MM.1S (cell line): ENCODE results near the gene EPB41.

Source experiments
- DNase-seq: peaks from one replicate; pipeline ENCODE4 v3.0.0-alpha.2; 2015
- H2AFZ ChIP-seq: fragments of 300-600 bp; sonication (generic); 2 replicates; pipeline ENCODE4 v1.6.0; 2016; ENCODE audit warnings: antibody characterized with exemption, low read length
- H3F3A ChIP-seq: fragments of 300-600 bp; sonication (generic); 2 replicates; pipeline ENCODE4 v1.6.1; 2016; ENCODE audit warnings: mild to moderate bottlenecking, antibody characterized with exemption, low read length, moderate library complexity, mixed read lengths; ENCODE audit not compliant: insufficient read depth
- H3K27ac ChIP-seq: fragments of 300-600 bp; sonication (generic); 2 replicates; pipeline ENCODE4 v1.5.1; 2016; ENCODE audit warnings: mild to moderate bottlenecking, low read length
- H3K27me3 ChIP-seq: fragments of 300-600 bp; sonication (generic); replicated peaks from 2 replicates; pipeline ENCODE4 v1.6.0; 2016; ENCODE audit warnings: low read length; ENCODE audit not compliant: insufficient read depth
- H3K36me3 ChIP-seq: fragments of 300-600 bp; sonication (generic); replicated peaks from 2 replicates; pipeline ENCODE4 v1.6.1; 2016; ENCODE audit warnings: mild to moderate bottlenecking, low read length, mixed read lengths; ENCODE audit not compliant: insufficient read depth
- H3K4me1 ChIP-seq: fragments of 300-600 bp; sonication (generic); 2 replicates; pipeline ENCODE4 v1.6.1; 2016; ENCODE audit warnings: low read length, mixed read lengths
- H3K4me2 ChIP-seq: fragments of 300-600 bp; sonication (generic); 2 replicates; pipeline ENCODE4 v1.6.0; 2016; ENCODE audit warnings: low read depth, low read length
- H3K4me3 ChIP-seq: fragments of 300-600 bp; sonication (generic); 2 replicates; pipeline ENCODE4 v1.5.1; 2016; ENCODE audit warnings: low read length, mixed read lengths
- H3K79me2 ChIP-seq: fragments of 300-600 bp; sonication (generic); 2 replicates; pipeline ENCODE4 v1.6.1; 2016; ENCODE audit warnings: mixed run types, low read length, mixed read lengths
- H3K9ac ChIP-seq: fragments of 300-600 bp; sonication (generic); 2 replicates; pipeline ENCODE4 v1.6.1; 2016; ENCODE audit warnings: low read length, mixed read lengths
- H3K9me2 ChIP-seq: fragments of 300-600 bp; sonication (generic); replicated peaks from 2 replicates; pipeline ENCODE4 v1.6.1; 2016; ENCODE audit warnings: mild to moderate bottlenecking, low read length, mixed read lengths; ENCODE audit not compliant: insufficient read depth
- H3K9me3 ChIP-seq: fragments of 300-600 bp; sonication (generic); replicated peaks from 2 replicates; pipeline ENCODE4 v1.6.1; 2016; ENCODE audit warnings: mild to moderate bottlenecking, low read length, mixed read lengths; ENCODE audit not compliant: insufficient read depth
- H4K20me1 ChIP-seq: fragments of 300-600 bp; sonication (generic); 2 replicates; pipeline ENCODE4 v1.6.1; 2016; ENCODE audit warnings: mild to moderate bottlenecking, low read length, moderate library complexity, mixed read lengths; ENCODE audit not compliant: insufficient read depth
- EZH2 ChIP-seq: fragments of 300-600 bp; sonication (generic); optimal IDR thresholded peaks from 2 replicates; pipeline ENCODE3; 2017; ENCODE audit warnings: low read depth, mild to moderate bottlenecking, antibody characterized with exemption, low read length, mixed read lengths
- EZH2phosphoT487 ChIP-seq: fragments of 300-600 bp; sonication (generic); IDR thresholded peaks from 2 replicates; pipeline ENCODE4 v1.6.1; 2018; ENCODE audit warnings: antibody characterized with exemption, low read length
- TF ChIP-seq, protein P1 (sequence below): fragments of 300-600 bp; sonication (generic); IDR thresholded peaks from 2 replicates; pipeline ENCODE4 v1.5.1; 2016; ENCODE audit warnings: antibody characterized with exemption, low read length, mixed read lengths

Gene EPB41

DNA sequence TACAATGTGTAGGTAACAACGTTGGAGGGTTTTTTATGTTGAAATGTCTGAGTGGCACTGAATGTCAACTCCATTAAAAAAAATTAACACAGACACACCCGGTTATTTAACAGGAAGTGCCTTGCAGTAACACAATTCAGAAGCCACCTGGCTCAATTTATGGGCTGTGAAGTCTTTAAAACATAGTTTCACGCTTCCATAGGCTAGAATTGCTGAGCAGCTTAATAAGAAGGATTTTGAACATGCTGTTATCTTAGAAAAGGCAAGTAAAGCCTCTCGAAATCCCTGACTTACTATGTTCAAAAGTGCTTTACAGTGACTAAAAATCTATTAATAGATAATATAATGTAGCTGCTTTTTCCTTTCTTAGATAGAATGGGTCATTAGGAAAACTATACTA lies 247.7 kb downstream of the EPB41 start:
- Histone ChIP-seq H3K4me1 (no peaks in the 10 kb centered on the region), H4K20me1 (peaks cover 53% of the 10 kb centered on the region), H3K4me3 (no peak overlapping the region), H3K9me3 (no peaks in the 10 kb centered on the region), H3K27me3 (no peaks in the 10 kb centered on the region), H3K9ac (no peak overlapping the region), H3K27ac (no peak overlapping the region), H3F3A (no peaks in the 10 kb centered on the region), H3K4me2 (no peak overlapping the region), H3K36me3 (peaks cover 31% of the 10 kb centered on the region), H2AFZ (no peak overlapping the region), H3K79me2 (peaks cover 97% of the 10 kb centered on the region), H3K9me2 (no peaks in the 10 kb centered on the region)
- TF ChIP-seq, protein P1, sequence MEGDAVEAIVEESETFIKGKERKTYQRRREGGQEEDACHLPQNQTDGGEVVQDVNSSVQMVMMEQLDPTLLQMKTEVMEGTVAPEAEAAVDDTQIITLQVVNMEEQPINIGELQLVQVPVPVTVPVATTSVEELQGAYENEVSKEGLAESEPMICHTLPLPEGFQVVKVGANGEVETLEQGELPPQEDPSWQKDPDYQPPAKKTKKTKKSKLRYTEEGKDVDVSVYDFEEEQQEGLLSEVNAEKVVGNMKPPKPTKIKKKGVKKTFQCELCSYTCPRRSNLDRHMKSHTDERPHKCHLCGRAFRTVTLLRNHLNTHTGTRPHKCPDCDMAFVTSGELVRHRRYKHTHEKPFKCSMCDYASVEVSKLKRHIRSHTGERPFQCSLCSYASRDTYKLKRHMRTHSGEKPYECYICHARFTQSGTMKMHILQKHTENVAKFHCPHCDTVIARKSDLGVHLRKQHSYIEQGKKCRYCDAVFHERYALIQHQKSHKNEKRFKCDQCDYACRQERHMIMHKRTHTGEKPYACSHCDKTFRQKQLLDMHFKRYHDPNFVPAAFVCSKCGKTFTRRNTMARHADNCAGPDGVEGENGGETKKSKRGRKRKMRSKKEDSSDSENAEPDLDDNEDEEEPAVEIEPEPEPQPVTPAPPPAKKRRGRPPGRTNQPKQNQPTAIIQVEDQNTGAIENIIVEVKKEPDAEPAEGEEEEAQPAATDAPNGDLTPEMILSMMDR, result no peak
- TF ChIP-seq EZH2 (no peak), EZH2phosphoT487 (no peak)
- no peak for DNase-seq

GRCh38 chr1:29162476-29163138 lies 248.2 kb downstream of the EPB41 start:
- Histone ChIP-seq H2AFZ (no peak overlapping the region), H3K9me3 (no peaks in the 10 kb centered on the region), H3K27ac (no peak overlapping the region), H3K4me2 (no peak overlapping the region), H3F3A (no peaks in the 10 kb centered on the region), H4K20me1 (peaks cover 55% of the 10 kb centered on the region), H3K9me2 (no peaks in the 10 kb centered on the region), H3K27me3 (no peaks in the 10 kb centered on the region), H3K36me3 (peaks cover 26% of the 10 kb centered on the region), H3K4me1 (no peaks in the 10 kb centered on the region), H3K4me3 (no peak overlapping the region), H3K9ac (no peak overlapping the region), H3K79me2 (peaks cover 97% of the 10 kb centered on the region)
- TF ChIP-seq EZH2phosphoT487, result no peak
- TF ChIP-seq EZH2, result no peak
- TF ChIP-seq, protein P1, result no peak
- DNase-seq, result no peak

DNA sequence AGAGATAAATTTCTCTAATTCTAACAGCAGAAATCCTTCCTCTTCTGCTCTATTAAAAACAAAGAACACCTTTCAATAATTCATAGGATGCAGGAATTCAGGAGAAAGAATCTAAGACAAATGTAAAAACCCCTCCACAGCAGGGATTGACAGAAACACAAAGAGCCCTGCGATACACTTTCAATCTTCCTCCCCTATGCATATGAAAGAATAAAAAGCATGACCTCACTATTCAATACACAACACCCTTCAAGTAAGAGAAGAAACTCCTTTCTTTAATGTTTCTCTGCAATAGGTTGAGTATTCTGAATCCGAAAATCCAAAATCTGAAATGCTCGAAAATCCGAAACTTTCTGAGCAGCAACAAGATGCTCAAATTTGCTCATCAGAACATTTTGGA lies 250.2 kb downstream of the EPB41 start:
- H3K79me2 ChIP-seq, result peaks cover 99% of the 10 kb centered on the region

More for the DNA sequence above, 250.2 kb downstream of the EPB41 start:
- DNase-seq, result no peak
- TF ChIP-seq EZH2phosphoT487 (no peak), EZH2 (no peak)
- TF ChIP-seq, protein P1, result no peak
- Histone ChIP-seq H3K27me3 (no peaks in the 10 kb centered on the region), H3K4me3 (no peak overlapping the region), H3K27ac (no peak overlapping the region), H3K36me3 (peaks cover 18% of the 10 kb centered on the region; the same call in 1 of the 2 replicates), H4K20me1 (peaks cover 72% of the 10 kb centered on the region), H3K9me3 (no peaks in the 10 kb centered on the region), H2AFZ (no peak overlapping the region), H3K4me1 (no peaks in the 10 kb centered on the region), H3K9me2 (no peaks in the 10 kb centered on the region), H3K9ac (no peak overlapping the region), H3K4me2 (no peak overlapping the region), H3F3A (no peaks in the 10 kb centered on the region)
